ENCODE results near the gene MIA2.

GRCh38 chr14:39430762-39431415 lies 197.2 kb downstream of the MIA2 start:
- TF ChIP-seq CTCF (IDR thresholded peaks at IDR 0.05 in 4 of 5, conservative IDR thresholded peaks at IDR 0.05 in 1 of 5) (no peak), POLR2A (IDR thresholded peaks at IDR 0.05) (no peak)

Data from gastrocnemius medialis (tissue), 4 donors.